Tibial nerve (tissue), 4 donors: ENCODE measurements around the gene CDR2.

Source experiments
- CTCF ChIP-seq, 5 experiments: fragments of 200-600 bp in 3 of 5; fragments of 450-650 bp in 2 of 5; sonication (generic) in 3 of 5; IDR thresholded peaks; one replicate each; pipeline ENCODE4 v1.5.1; 2016 to 2019; ENCODE audit warnings: antibody characterized with exemption in 5 of 5, mild to moderate bottlenecking in 3 of 5, moderate library complexity in 2 of 5
- EP300 ChIP-seq, 2 donors: sonication (generic); formaldehyde crosslinking; IDR thresholded peaks; one replicate each; pipeline ENCODE4 v1.6.1; 2017; ENCODE audit warnings: antibody characterized with exemption in 2 of 2, mild to moderate bottlenecking in 1 of 2
- POLR2A ChIP-seq, 2 donors: fragments of 450-650 bp; IDR thresholded peaks; one replicate each; pipeline ENCODE4 v1.6.1; 2017; ENCODE audit warnings: antibody characterized with exemption in 2 of 2, mild to moderate bottlenecking in 2 of 2, moderate library complexity in 2 of 2

- TF ChIP-seq CTCF (IDR thresholded peaks at IDR 0.05) (no peak), POLR2A (IDR thresholded peaks at IDR 0.05) (no peak), EP300 (IDR thresholded peaks at IDR 0.05) (no peak)
These were observed 7.5 kb downstream of the CDR2 start for GRCh38 chr16:22366889-22367288.
